HK-2 (cell line): Measurements from ENCODE around the gene PGAP3.

Source experiments
- DNase-seq: peaks from one replicate; pipeline ENCODE4 v3.0.0-alpha.2; 2018; ENCODE audit not compliant: unreplicated experiment

PGAP3 gene

DNA sequence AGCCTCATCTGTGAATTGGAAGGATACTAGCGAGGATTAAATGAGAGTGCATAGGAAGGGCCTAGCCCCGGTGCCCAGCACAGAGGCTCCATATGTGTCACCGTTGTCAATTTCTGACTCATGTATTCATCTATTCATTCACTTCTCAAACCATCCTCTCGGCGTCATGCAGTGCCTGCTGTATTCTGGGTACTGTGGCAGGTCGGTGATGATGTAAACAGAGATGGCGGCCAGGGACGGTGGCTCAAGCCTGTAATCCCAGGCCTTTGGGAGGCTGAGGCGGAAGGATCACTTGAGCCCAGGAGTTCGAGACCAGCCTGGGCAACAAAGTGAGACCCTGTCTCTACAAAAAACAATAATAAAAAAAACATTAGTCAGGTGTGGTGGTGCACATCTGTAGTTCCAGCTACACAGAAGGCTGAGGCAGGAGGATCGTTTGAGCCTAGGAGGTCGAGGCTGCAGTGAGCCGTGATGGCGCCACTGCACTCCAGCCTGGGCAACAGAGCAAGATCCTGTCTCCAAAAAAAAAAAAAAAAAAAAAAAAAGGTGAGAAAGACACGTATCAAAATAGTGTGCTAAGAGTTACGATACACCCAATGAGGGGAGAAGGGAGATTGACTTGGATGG lies 65.4 kb downstream of the PGAP3 start:
- peak; percentile 57 for DNase-seq

DNA sequence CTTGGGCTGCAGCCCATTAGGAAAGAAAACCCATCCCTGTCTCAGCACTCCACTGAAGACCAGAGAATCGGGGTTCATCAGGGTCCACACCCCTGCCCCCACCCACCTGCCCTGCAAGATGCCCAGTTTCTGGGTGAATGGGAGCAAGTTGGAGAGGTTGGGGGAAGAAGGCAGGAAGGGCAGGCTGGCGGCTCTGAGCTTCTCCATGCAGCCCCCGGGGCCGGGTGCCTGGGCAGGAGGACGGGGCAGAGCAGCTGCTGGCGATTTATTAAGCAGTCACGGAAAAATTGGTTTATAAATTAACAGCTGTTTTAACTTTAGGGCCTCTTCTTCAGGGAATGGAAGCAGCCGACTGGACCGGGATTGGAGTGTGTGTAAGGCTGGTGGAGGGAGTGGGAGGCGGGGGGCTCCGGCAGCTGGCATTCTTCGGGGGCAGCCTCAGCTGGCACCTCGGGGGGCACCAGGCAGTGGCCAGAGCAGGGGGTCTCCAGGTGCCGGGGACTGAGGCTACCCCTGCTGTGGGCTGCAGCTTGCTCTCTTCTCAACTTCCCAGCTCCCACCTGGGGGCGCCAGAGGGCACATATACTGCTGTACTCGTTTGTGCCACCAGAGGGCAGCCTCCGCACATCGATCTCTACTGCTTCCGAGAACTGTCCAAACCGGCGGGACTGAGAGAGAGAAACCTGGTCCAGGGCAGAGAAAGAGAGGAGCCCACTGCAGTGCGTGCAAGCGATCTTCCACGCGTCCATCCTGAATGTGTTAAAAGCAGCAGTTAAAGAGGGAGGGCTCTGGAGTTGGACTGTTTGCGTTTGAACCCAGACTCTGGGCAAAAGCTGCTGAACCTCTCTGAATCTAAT lies 66.1 kb downstream of the PGAP3 start:
- peak; percentile 95 for DNase-seq
